Measurements from ENCODE around the gene IRF8. TPM values are rescaled to one million over a fixed set of nuclear protein-coding genes. Genes with fewer than 3 reads are reported as not detected.
A peak's percentile ranks its signal among the peaks of the same experiment; 100 is the strongest.
"Not testable (repeated sequence)": the region's sequence is repeated elsewhere in the genome, so short reads cannot be mapped to it uniquely, and the experiment has no call there.

The IRF8 gene
- polyA plus RNA-seq, 1 donor: 35.4 TPM

DNA sequence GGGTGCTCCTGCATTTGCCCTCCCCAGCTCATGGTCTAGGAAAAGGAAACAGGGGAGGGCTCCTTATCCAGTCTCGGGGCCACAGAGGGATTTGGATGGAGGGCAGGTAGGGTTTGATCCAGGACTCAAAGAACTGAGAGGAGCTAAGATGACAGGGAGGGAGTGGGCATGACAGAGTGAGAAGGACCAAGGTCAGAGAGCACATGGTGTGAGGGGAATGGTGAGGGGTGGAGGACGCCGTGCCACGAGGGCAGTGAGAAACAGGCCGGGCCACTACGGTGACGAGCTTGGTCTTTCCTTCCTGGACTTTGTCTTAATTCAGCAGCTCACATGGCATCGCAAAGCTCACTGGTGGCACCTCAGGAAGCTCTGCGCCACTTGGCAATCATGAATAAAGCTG lies 35.2 kb downstream of the IRF8 start:
- Histone ChIP-seq H3K4me1 (ENCODE audit: control insufficient read depth, insufficient read depth, low read length) (peaks cover 13% of the 10 kb centered on the region), H3K36me3 (ENCODE audit: control insufficient read depth, insufficient read depth, low read length) (no peaks in the 10 kb centered on the region), H3K4me3 (ENCODE audit: low read length) (no peak overlapping the region), H3K27me3 (ENCODE audit: control insufficient read depth, insufficient read depth, low read length) (peaks cover 3% of the 10 kb centered on the region), H3K9me3 (ENCODE audit: control insufficient read depth, low read depth, low read length) (no peaks in the 10 kb centered on the region), H3K27ac (ENCODE audit: low read length) (no peak overlapping the region)
- WGBS (ENCODE audit: insufficient coverage, low lambda C conversion rate): 93% methylated on average over 3 of the region's 9 CpGs
- no peak for DNase-seq

DNA sequence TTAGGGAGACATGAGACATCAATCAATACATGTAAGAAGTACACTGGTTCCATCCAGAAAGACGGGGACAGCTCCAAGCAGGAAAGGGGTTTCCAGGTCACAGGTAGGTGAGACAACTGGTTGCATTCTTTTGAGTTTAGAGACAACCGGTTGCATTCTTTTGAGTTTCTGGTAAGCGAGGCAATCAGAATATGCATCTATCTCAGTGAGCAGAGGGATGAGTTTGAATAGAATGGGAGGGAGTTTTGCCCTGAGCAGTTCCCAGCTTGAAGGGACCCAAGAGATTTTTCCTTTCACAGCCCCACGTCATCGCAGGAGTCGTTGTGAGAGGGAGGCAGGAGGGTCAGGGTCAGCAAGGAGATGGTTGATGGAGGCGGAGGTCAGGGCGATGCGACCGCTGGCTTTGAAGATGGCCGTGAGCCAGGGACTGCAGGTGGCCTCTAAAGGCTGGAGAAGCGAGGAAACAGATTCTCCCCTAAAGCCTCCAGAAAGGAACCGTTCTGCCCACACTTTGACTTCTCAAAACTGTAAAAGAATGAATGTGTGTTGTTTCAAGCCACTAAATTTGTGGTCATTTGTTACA lies 36.5 kb downstream of the IRF8 start:
- Histone ChIP-seq H3K27ac (ENCODE audit: low read length) (no peak overlapping the region), H3K4me3 (ENCODE audit: low read length) (no peak overlapping the region), H3K27me3 (ENCODE audit: control insufficient read depth, insufficient read depth, low read length) (peaks cover 3% of the 10 kb centered on the region), H3K9me3 (ENCODE audit: control insufficient read depth, low read depth, low read length) (no peaks in the 10 kb centered on the region), H3K36me3 (ENCODE audit: control insufficient read depth, insufficient read depth, low read length) (no peaks in the 10 kb centered on the region), H3K4me1 (ENCODE audit: control insufficient read depth, insufficient read depth, low read length) (no peaks in the 10 kb centered on the region)
- WGBS (ENCODE audit: insufficient coverage, low lambda C conversion rate): 100% methylated on average over 2 of the region's 13 CpGs
- no peak for DNase-seq

- H3K36me3 ChIP-seq (ENCODE audit: control insufficient read depth, insufficient read depth, low read length): no peaks in the 10 kb centered on the region
- DNase-seq: no peak
Measured at GRCh38 chr16:85935974-85936760, 37.2 kb downstream of the IRF8 start.

GRCh38 chr16:85936816-85937215 lies 37.9 kb downstream of the IRF8 start:
- DNase-seq: no peak
- Histone ChIP-seq H3K9me3 (ENCODE audit: control insufficient read depth, low read depth, low read length) (no peaks in the 10 kb centered on the region), H3K36me3 (ENCODE audit: control insufficient read depth, insufficient read depth, low read length) (no peaks in the 10 kb centered on the region), H3K27me3 (ENCODE audit: control insufficient read depth, insufficient read depth, low read length) (peaks cover 3% of the 10 kb centered on the region), H3K4me1 (ENCODE audit: control insufficient read depth, insufficient read depth, low read length) (no peaks in the 10 kb centered on the region), H3K4me3 (ENCODE audit: low read length) (no peak overlapping the region), H3K27ac (ENCODE audit: low read length) (no peak overlapping the region)
- no CpG with 5 or more reads among the region's 12 CpGs for WGBS (ENCODE audit: insufficient coverage, low lambda C conversion rate)

More at GRCh38 chr16:85935974-85936760, 37.2 kb downstream of the IRF8 start:
- Histone ChIP-seq H3K4me3 (ENCODE audit: low read length) (no peak overlapping the region), H3K27ac (ENCODE audit: low read length) (no peak overlapping the region), H3K4me1 (ENCODE audit: control insufficient read depth, insufficient read depth, low read length) (no peaks in the 10 kb centered on the region), H3K9me3 (ENCODE audit: control insufficient read depth, low read depth, low read length) (no peaks in the 10 kb centered on the region), H3K27me3 (ENCODE audit: control insufficient read depth, insufficient read depth, low read length) (peaks cover 3% of the 10 kb centered on the region)
- 83% methylated on average over 8 of the region's 22 CpGs for WGBS (ENCODE audit: insufficient coverage, low lambda C conversion rate)

DNA sequence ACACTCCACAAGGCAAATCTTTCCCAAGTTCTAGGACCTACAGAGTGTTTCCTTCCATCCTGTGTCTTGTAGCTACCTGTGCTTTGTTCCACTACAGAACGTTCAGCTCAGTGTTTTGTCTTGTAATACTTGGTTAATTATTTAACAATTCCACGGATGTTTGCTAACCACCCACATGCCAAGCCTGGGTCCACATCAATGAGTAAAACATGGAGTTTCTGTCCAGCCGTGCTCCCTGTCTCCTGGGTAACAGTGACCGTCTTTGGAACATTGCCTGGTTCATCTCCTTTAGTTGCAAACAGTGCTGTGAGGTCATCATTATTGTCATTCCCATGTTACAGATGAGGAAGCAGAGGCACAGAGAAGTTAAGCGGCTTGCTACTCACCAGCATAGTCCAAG lies 41.3 kb downstream of the IRF8 start:
- no peaks in the 10 kb centered on the region for H3K9me3 ChIP-seq (ENCODE audit: control insufficient read depth, low read depth, low read length)
- peak in 1 of 2 donors; percentile 34 for DNase-seq
- H3K4me3 ChIP-seq (ENCODE audit: low read length): no peak overlapping the region
- no CpG with 5 or more reads among the region's 5 CpGs for WGBS (ENCODE audit: insufficient coverage, low lambda C conversion rate)
- H3K27me3 ChIP-seq (ENCODE audit: control insufficient read depth, insufficient read depth, low read length): peaks cover 3% of the 10 kb centered on the region
- no peak overlapping the region for H3K27ac ChIP-seq (ENCODE audit: low read length)
- no peaks in the 10 kb centered on the region for H3K36me3 ChIP-seq (ENCODE audit: control insufficient read depth, insufficient read depth, low read length)
- H3K4me1 ChIP-seq (ENCODE audit: control insufficient read depth, insufficient read depth, low read length): no peaks in the 10 kb centered on the region

DNA sequence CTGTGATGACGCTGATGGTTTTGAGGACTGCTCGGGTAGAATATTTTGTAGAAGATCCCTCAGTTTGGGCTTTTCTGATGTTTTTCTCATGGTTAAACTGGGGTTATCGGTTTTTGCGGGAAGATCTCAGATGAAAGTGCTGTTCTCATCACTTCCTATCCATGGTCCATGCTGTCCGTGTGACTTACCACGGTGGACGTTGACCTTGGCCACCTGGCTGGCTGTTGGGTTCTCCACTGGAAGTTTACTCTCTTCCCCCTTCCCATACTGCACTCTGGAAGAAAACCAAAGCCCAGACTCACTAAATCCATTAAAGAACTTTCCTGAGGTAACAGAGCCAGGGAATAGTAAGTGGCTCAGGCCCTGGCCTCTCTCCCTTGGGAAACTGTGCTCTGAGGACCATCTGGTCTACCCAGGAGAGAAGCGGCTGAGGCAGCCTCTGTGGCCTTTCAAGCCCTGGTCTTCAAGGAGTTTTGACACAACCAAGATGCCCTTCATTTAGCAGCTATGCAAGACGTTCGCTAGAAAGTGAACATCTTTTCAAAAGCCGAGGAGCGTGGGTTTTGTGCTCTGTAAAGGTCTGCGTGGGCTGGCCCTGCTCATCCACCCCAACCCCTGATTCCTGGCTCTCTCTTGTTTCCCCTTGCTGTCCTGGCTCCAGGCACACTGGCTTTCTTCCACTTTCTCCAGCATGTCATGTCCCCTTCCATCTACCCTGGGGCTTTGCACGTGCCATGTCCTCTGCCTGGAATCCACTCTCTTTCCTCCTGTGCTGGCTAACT lies 43.1 kb downstream of the IRF8 start:
- Histone ChIP-seq H3K36me3 (ENCODE audit: control insufficient read depth, insufficient read depth, low read length) (no peaks in the 10 kb centered on the region), H3K4me1 (ENCODE audit: control insufficient read depth, insufficient read depth, low read length) (no peaks in the 10 kb centered on the region), H3K9me3 (ENCODE audit: control insufficient read depth, low read depth, low read length) (no peaks in the 10 kb centered on the region), H3K27ac (ENCODE audit: low read length) (no peak overlapping the region), H3K27me3 (ENCODE audit: control insufficient read depth, insufficient read depth, low read length) (peaks cover 3% of the 10 kb centered on the region), H3K4me3 (ENCODE audit: low read length) (no peak overlapping the region)
- no peak for DNase-seq
- 100% methylated on average over 1 of the region's 14 CpGs for WGBS (ENCODE audit: insufficient coverage, low lambda C conversion rate)

DNA sequence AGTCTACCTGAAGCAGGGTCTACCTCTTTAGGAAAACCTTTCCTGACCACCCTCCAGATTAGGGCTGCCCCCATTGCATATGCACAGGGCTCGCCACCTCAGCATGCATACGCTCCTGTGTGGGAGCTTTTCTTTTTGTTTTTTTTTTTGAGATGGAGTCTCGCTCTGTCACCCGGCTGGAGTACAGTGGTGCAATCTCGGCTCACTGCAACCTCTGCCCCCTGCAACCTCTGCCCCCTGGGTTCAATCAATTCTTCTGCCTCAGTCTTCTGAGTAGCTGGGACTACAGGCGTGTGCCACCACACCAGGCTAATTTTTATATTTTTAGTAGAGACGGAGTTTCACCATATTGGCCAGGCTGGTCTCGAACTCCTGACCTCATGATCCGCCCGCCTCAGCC lies 43.7 kb downstream of the IRF8 start:
- 50% methylated on average over 2 of the region's 10 CpGs for WGBS (ENCODE audit: insufficient coverage, low lambda C conversion rate)
- not testable (repeated sequence) for DNase-seq; H3K27ac ChIP-seq (ENCODE audit: low read length); H3K4me1 ChIP-seq (ENCODE audit: control insufficient read depth, insufficient read depth, low read length); H3K4me3 ChIP-seq (ENCODE audit: low read length); H3K9me3 ChIP-seq (ENCODE audit: control insufficient read depth, low read depth, low read length); H3K27me3 ChIP-seq (ENCODE audit: control insufficient read depth, insufficient read depth, low read length); H3K36me3 ChIP-seq (ENCODE audit: control insufficient read depth, insufficient read depth, low read length)

DNA sequence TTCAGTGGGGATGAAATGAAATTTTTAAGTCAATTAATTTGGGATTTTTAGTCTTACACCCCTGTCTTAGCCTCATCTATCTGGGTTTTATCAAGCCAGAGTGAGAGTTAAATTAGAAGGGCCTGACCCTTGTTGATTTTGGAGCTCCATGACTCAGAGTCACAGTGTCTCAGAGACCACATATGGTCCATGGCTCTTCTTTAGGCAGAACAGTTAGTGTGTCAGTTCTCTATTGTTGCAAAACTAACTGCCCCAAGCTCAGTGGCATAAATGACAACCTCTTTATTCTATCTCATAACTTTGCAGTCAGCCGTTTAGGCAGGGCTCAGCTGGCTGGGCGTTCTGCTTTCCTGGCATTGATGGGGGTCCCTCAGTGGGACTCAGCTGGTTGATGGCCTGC lies 44.7 kb downstream of the IRF8 start:
- Histone ChIP-seq H3K4me1 (ENCODE audit: control insufficient read depth, insufficient read depth, low read length) (no peaks in the 10 kb centered on the region), H3K27ac (ENCODE audit: low read length) (no peak overlapping the region), H3K9me3 (ENCODE audit: control insufficient read depth, low read depth, low read length) (no peaks in the 10 kb centered on the region), H3K27me3 (ENCODE audit: control insufficient read depth, insufficient read depth, low read length) (no peaks in the 10 kb centered on the region), H3K36me3 (ENCODE audit: control insufficient read depth, insufficient read depth, low read length) (no peaks in the 10 kb centered on the region), H3K4me3 (ENCODE audit: low read length) (no peak overlapping the region)
- no peak for DNase-seq
- no CpG with 5 or more reads among the region's 2 CpGs for WGBS (ENCODE audit: insufficient coverage, low lambda C conversion rate)

DNA sequence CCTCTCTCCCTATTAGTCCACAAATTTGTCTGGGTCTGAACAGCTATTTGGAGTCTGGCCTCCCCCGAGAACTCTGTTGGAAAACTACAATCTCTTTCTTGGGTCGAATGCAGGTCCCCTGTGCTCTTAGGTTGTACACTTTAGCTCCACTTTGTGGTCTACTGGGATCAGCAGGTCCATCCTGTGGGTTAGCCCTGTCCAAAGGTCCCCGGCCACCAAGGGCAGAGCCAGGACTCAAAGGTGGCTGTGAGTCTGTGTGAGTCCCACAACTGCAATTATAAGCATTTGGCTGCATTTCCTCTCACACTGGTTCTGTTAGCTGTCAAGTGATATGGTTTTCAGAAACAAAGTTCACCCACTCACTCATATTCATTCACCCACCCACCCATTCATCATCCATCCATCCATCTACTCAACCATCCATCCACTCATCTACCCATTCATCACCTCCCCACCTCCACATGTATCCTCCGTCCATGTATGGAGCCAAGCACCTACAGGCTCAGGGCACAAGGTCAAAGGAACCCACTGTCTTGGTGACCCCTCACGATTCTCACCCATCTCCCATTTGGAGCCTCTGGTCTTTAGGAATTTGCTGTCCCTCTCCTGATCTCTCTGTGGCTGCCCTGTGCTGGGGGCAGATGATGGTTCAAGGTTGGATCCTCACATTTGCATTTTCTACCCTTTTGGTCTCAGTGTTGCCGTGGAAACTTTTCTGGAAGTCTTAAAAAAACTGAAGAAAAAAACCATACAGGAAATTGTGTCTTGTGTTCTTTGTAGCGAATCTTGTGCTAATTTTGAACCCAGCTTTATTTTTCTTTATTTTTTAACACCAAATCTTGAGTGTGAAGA lies 45.8 kb downstream of the IRF8 start:
- DNase-seq: no peak
- Histone ChIP-seq H3K27me3 (ENCODE audit: control insufficient read depth, insufficient read depth, low read length) (no peaks in the 10 kb centered on the region), H3K36me3 (ENCODE audit: control insufficient read depth, insufficient read depth, low read length) (no peaks in the 10 kb centered on the region), H3K27ac (ENCODE audit: low read length) (no peak overlapping the region), H3K4me1 (ENCODE audit: control insufficient read depth, insufficient read depth, low read length) (no peaks in the 10 kb centered on the region), H3K9me3 (ENCODE audit: control insufficient read depth, low read depth, low read length) (no peaks in the 10 kb centered on the region), H3K4me3 (ENCODE audit: low read length) (no peak overlapping the region)
- WGBS (ENCODE audit: insufficient coverage, low lambda C conversion rate): no CpG with 5 or more reads among the region's 7 CpGs

DNA sequence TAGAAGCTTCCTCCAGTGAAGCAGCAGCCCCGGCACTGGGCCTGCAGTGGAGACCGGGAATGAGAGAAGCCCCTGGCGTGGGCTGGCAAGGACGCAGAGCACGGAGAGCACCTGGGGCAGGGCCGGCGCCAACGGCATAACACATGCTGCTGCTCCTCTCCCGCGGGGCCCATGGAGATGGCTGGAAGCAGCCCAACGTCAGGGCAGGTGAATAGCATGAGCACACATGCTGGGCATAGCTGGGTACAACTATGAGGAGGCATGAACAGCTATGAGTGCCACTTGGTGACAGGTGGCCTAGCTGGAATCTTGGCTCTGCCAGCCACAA lies 46.4 kb downstream of the IRF8 start:
- H3K36me3 ChIP-seq (ENCODE audit: control insufficient read depth, insufficient read depth, low read length): no peaks in the 10 kb centered on the region
- H3K27ac ChIP-seq (ENCODE audit: low read length): no peak overlapping the region

More for the DNA sequence above, 46.4 kb downstream of the IRF8 start:
- no CpG with 5 or more reads among the region's 11 CpGs for WGBS (ENCODE audit: insufficient coverage, low lambda C conversion rate)
- no peak for DNase-seq
- no peaks in the 10 kb centered on the region for H3K9me3 ChIP-seq (ENCODE audit: control insufficient read depth, low read depth, low read length)
- H3K27me3 ChIP-seq (ENCODE audit: control insufficient read depth, insufficient read depth, low read length): no peaks in the 10 kb centered on the region
- no peak overlapping the region for H3K4me3 ChIP-seq (ENCODE audit: low read length)
- no peaks in the 10 kb centered on the region for H3K4me1 ChIP-seq (ENCODE audit: control insufficient read depth, insufficient read depth, low read length)
